OCI-LY1 (cell line): ENCODE data around the gene UPF2.
A peak's percentile ranks its signal among the peaks of the same experiment; 100 is the strongest.

Experiments used
- H2AFZ ChIP-seq: fragments of 200-600 bp; sonication (generic), shearing (Covaris generic); 2 replicates; pipeline ENCODE4 v1.6.0; 2014; ENCODE audit warnings: antibody characterized with exemption, mild to moderate bottlenecking, low read length
- H3F3A ChIP-seq: fragments of 200-600 bp; sonication (generic), shearing (Covaris generic); 2 replicates; pipeline ENCODE4 v1.6.0; 2014; ENCODE audit warnings: mild to moderate bottlenecking, antibody characterized with exemption, low read length, moderate library complexity; ENCODE audit not compliant: insufficient read depth
- H3K27ac ChIP-seq: fragments of 200-600 bp; sonication (generic); 2 replicates; pipeline ENCODE4 v1.5.1; 2014; ENCODE audit warnings: low read length, mixed run types, mild to moderate bottlenecking, low read depth; ENCODE audit not compliant: poor library complexity, severe bottlenecking
- H3K27me3 ChIP-seq: fragments of 200-600 bp; sonication (generic); 2 replicates; pipeline ENCODE4 v1.6.0; 2014; ENCODE audit warnings: antibody characterized with exemption, mild to moderate bottlenecking, low read length, moderate library complexity; ENCODE audit not compliant: insufficient read depth
- H3K36me3 ChIP-seq: fragments of 200-600 bp; sonication (generic); 2 replicates; pipeline ENCODE4 v1.6.1; 2014; ENCODE audit warnings: mild to moderate bottlenecking, antibody characterized with exemption, low read length, moderate library complexity, mixed read lengths; ENCODE audit not compliant: insufficient read depth
- H3K4me1 ChIP-seq: fragments of 200-600 bp; sonication (generic); 2 replicates; pipeline ENCODE4 v1.5.1; 2014; ENCODE audit warnings: mild to moderate bottlenecking, low read length, moderate library complexity; ENCODE audit not compliant: insufficient read depth, severe bottlenecking
- H3K4me2 ChIP-seq: fragments of 200-600 bp; sonication (generic), shearing (Covaris generic); 2 replicates; pipeline ENCODE4 v1.6.1; 2014; ENCODE audit warnings: low read length
- H3K4me3 ChIP-seq: fragments of 200-600 bp; sonication (generic); 2 replicates; pipeline ENCODE4 v1.5.1; 2014; ENCODE audit warnings: low read length, low read depth, mild to moderate bottlenecking, mixed read lengths; ENCODE audit not compliant: poor library complexity, severe bottlenecking
- H3K79me2 ChIP-seq: fragments of 200-600 bp; shearing (Covaris generic); 2 replicates; pipeline ENCODE4 v1.6.1; 2016; ENCODE audit warnings: mixed run types, low read length, mixed read lengths; ENCODE audit not compliant: insufficient read depth
- H3K9ac ChIP-seq: fragments of 200-600 bp; sonication (generic), shearing (Covaris generic); 2 replicates; pipeline ENCODE4 v1.6.1; 2014; ENCODE audit warnings: mild to moderate bottlenecking, low read length, mixed read lengths
- H3K9me2 ChIP-seq: fragments of 200-600 bp; sonication (generic), shearing (Covaris generic); 2 replicates; pipeline ENCODE4 v1.6.1; 2014; ENCODE audit warnings: low read depth, mild to moderate bottlenecking, low read length, mixed read lengths
- H3K9me3 ChIP-seq: fragments of 200-600 bp; shearing (Covaris generic); 2 replicates; pipeline ENCODE4 v1.6.1; 2014; ENCODE audit warnings: low read length, mixed read lengths
- H4K20me1 ChIP-seq: fragments of 200-600 bp; sonication (generic), shearing (Covaris generic); 2 replicates; pipeline ENCODE4 v1.6.0; 2016; ENCODE audit warnings: mild to moderate bottlenecking, low read length; ENCODE audit not compliant: insufficient read depth
- EZH2 ChIP-seq: fragments of 200-600 bp; sonication (generic), shearing (Covaris generic); IDR thresholded peaks from 2 replicates; pipeline ENCODE4 v1.8.0; 2017; ENCODE audit warnings: borderline replicate concordance, mixed run types, mild to moderate bottlenecking, antibody characterized with exemption, low read length, moderate library complexity, mixed read lengths
- TF ChIP-seq, protein P1 (sequence below): fragments of 200-600 bp; sonication (generic), shearing (Covaris generic); IDR thresholded peaks from 2 replicates; pipeline ENCODE4 v1.5.1; 2017; ENCODE audit warnings: mild to moderate bottlenecking, antibody characterized with exemption, low read length, moderate library complexity, mixed read lengths

The UPF2 gene

DNA sequence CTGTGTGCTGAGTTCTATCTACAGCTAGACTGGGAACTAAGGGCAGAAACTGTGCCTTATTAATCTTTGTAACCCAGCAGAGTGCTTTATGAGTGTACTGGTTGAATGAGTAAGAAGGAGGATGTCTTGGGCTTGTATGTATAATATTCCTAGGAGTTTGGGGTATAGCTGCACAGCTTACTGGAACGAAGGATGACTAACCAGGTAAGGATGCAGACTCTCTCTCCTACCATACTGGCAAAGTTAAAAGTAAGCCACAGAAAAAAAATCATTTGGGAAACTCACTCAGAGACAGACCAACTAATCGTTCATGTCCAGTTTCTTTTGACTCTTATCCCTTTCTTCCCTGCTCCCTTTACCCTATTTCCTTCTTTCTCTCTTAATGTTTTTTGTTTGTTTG lies 24.7 kb upstream of the UPF2 start:
- H3K9ac ChIP-seq: no peak overlapping the region
- peaks cover 15% of the 10 kb centered on the region for H3K79me2 ChIP-seq
- TF ChIP-seq, protein P1, sequence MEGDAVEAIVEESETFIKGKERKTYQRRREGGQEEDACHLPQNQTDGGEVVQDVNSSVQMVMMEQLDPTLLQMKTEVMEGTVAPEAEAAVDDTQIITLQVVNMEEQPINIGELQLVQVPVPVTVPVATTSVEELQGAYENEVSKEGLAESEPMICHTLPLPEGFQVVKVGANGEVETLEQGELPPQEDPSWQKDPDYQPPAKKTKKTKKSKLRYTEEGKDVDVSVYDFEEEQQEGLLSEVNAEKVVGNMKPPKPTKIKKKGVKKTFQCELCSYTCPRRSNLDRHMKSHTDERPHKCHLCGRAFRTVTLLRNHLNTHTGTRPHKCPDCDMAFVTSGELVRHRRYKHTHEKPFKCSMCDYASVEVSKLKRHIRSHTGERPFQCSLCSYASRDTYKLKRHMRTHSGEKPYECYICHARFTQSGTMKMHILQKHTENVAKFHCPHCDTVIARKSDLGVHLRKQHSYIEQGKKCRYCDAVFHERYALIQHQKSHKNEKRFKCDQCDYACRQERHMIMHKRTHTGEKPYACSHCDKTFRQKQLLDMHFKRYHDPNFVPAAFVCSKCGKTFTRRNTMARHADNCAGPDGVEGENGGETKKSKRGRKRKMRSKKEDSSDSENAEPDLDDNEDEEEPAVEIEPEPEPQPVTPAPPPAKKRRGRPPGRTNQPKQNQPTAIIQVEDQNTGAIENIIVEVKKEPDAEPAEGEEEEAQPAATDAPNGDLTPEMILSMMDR: no peak
- TF ChIP-seq EZH2: no peak
- no peaks in the 10 kb centered on the region; the same call in 1 of the 2 replicates for H3F3A ChIP-seq
- no peaks in the 10 kb centered on the region for H3K9me3 ChIP-seq
- H3K27me3 ChIP-seq: no peaks in the 10 kb centered on the region
- no peaks in the 10 kb centered on the region for H3K9me2 ChIP-seq
- H4K20me1 ChIP-seq: no peaks in the 10 kb centered on the region
- no peak overlapping the region for H3K4me2 ChIP-seq
- peak overlapping the region; percentile 50 for H3K27ac ChIP-seq
- no peaks in the 10 kb centered on the region for H3K36me3 ChIP-seq
- H2AFZ ChIP-seq: no peak overlapping the region
- no peak overlapping the region for H3K4me3 ChIP-seq
- peaks cover 43% of the 10 kb centered on the region for H3K4me1 ChIP-seq

DNA sequence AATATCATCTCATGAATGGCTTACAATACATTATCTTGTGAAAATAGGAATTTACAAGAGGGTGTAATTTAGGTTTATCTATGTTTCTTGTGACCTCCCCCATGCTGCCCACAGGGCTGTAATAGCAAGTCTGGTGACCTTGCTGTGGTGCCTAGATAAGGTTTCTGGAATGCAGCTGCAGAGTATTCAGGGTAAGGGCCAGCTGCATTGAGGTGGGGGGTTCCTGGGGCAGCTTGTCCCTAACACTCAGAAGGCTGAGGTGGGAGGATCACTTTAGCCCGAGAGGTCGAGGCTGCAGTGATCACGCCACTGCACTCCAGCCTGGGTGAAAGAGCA lies 20.8 kb upstream of the UPF2 start:
- H3K4me2 ChIP-seq: peak overlapping the region; percentile 75
- no peaks in the 10 kb centered on the region for H3K9me2 ChIP-seq
- peak overlapping the region; percentile 97; the same call in 1 of the 2 replicates for H2AFZ ChIP-seq
- no peaks in the 10 kb centered on the region for H3K36me3 ChIP-seq
- peaks cover 23% of the 10 kb centered on the region for H3K4me1 ChIP-seq
- peak overlapping the region; percentile 72 for H3K9ac ChIP-seq
- TF ChIP-seq, protein P1: no peak
- TF ChIP-seq EZH2: no peak
- peak overlapping the region; percentile 43 for H3K4me3 ChIP-seq
- H3K79me2 ChIP-seq: no peaks in the 10 kb centered on the region
- no peaks in the 10 kb centered on the region for H3K27me3 ChIP-seq
- no peaks in the 10 kb centered on the region; the same call in 1 of the 2 replicates for H3F3A ChIP-seq
- H3K27ac ChIP-seq: peak overlapping the region; percentile 92
- H3K9me3 ChIP-seq: no peaks in the 10 kb centered on the region
- H4K20me1 ChIP-seq: no peaks in the 10 kb centered on the region

DNA sequence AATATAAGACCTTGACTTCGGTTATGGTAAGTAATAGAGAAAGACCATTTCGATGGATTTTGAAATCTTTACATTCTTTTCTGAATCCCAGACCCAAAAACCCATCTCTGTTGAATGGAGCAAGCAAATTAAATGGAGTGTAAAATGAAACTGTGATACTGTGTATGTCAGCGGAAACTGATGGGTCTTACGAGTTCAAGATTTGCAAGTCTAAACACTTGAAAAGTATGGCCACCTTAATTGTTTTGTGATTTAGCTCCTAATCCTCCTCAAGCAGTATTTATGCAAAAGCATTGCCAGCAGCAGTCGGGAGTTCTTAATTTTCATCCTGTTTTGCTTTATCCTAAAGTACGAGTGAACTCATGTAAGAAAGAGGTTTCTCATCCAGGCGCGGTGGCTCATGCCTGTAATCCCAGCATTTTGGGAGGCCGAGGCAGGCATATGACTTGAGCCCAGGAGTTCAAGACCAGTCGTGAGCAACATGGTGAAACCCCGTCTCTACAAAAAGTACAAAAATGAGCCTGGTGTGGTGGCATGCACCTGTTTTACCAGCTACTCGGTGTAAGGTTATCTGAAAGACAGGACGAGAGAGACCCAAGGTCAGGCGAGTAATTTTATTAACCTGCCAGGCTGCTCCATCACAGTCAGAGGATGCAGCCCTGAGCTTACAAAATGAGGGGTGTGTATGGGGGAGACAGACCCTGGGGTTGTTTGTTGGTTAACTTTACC lies 20.3 kb upstream of the UPF2 start:
- H3K9me2 ChIP-seq: no peaks in the 10 kb centered on the region
- H3K79me2 ChIP-seq: no peaks in the 10 kb centered on the region
- peak overlapping the region; percentile 43 for H3K4me3 ChIP-seq
- no peaks in the 10 kb centered on the region for H3K27me3 ChIP-seq
- H3K27ac ChIP-seq: peak overlapping the region; percentile 92
- peak overlapping the region; percentile 75 for H3K4me2 ChIP-seq
- H3F3A ChIP-seq: no peaks in the 10 kb centered on the region; the same call in 1 of the 2 replicates
- TF ChIP-seq, protein P1: no peak
- TF ChIP-seq EZH2: no peak
- peak overlapping the region; percentile 72 for H3K9ac ChIP-seq
- H2AFZ ChIP-seq: peak overlapping the region; percentile 97; the same call in 1 of the 2 replicates
- no peaks in the 10 kb centered on the region for H3K36me3 ChIP-seq
- H4K20me1 ChIP-seq: no peaks in the 10 kb centered on the region
- no peaks in the 10 kb centered on the region for H3K9me3 ChIP-seq
- H3K4me1 ChIP-seq: peaks cover 18% of the 10 kb centered on the region
